ENCODE measurements around the gene TLCD3B.
"Not testable (repeated sequence)": the region's sequence is repeated elsewhere in the genome, so short reads cannot be mapped to it uniquely, and the experiment has no call there.

Gene TLCD3B

GRCh38 chr16:30060836-30061554, 29.9 kb upstream of the TLCD3B start:
- DNase-seq (ENCODE audit: low spot score) = no peak

GRCh38 chr16:30060346-30060745, 29.3 kb upstream of the TLCD3B start:
- DNase-seq (ENCODE audit: low spot score) = no peak

DNA sequence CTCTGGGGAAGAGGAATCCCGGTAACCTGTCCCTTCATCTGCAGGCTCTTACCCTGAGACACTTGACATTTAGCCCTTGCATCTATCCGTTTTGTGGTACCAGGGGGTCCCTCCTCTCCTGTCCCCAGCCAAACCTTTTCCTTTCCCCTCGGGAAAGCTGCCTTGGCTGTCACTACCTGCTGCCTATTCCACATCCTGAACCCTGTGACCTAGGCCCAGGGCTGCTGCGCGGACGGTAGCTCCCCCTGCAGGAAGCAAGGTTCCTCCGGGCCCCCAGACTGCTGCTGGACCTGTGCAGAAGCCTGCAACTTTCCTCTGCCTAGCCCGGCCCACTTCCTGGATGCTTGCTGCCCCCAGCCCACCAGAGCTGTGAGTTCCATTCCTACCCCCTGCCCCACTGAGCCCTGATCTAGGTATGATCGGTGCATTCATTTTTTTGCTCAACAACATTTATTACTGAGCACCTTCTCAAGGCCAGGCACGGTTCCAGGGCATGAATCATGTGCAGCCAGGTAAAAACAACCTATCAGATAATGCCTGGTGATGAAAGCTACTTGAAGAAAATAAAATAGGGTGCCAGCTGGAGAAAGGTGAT, 24.0 kb upstream of the TLCD3B start:
- peak; percentile 37 for DNase-seq (ENCODE audit: low spot score)

GRCh38 chr16:30054451-30054850, 23.4 kb upstream of the TLCD3B start:
- no peak for DNase-seq (ENCODE audit: low spot score)

DNA sequence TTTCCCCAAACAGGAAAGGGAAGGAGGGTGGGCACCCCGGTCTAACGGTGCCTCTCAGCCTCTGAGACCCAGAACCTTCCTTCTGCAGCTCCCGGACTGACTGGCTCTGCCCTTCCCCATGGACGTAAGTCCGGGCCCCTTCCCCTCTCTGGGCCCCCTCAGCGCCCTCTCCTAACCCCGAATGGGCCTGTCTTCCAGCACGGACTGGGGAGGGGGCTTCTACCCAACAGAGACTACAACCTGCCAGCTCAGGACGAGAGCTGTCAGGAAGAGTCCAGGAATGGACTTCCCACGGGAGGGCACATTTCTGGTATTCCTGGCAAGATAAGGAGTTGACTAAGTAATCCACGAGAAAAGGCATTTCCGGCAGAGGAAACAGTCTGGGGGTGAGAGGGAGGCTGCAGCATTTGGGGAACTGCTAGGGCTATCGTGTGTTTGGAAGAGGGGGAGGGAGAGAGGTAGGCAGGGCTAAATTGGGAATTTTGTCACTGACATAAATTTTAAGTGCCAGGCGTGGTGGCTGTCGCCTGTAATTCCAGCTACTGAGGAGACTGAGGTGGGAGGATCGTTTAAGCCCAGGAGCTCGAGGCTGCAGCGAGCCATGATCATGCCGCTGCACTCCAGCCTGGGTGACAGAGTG, 22.4 kb upstream of the TLCD3B start:
- no peak for DNase-seq (ENCODE audit: low spot score)

DNA sequence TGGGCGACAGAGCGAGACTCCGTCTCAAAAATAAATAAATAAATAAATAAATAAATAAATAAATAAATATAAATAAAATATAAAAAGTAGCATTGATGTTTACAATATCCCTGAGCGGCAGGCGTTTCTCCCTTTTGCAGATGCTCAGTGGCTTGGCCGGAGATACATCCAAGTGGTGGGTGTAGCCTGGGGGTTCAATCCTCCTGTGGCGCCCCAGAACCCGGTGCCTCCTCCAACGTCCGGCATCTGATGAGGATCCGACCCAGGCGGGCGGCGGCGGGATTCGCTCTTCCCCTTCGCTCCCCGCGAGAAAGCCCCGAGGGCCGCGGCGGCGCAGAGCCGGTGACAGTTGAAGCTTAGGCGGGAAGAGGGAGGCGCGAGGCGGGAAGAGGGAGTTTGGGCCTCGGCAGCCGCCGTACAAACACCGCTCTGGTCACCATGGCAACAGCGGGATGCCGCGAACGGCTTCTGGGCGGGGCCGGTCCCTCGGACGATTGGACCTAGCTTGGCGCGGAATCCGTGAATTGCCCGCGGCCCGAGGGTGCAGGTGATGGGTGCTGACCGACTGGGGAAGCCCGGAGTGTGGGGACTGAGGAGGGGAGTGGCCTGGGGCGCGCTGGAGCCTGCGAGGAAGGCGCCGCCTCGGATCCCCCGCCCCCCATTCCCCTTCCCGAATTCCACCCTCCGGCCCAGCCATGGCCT, 21.8 kb upstream of the TLCD3B start:
- DNase-seq (ENCODE audit: low spot score) = peak; percentile 84

DNA sequence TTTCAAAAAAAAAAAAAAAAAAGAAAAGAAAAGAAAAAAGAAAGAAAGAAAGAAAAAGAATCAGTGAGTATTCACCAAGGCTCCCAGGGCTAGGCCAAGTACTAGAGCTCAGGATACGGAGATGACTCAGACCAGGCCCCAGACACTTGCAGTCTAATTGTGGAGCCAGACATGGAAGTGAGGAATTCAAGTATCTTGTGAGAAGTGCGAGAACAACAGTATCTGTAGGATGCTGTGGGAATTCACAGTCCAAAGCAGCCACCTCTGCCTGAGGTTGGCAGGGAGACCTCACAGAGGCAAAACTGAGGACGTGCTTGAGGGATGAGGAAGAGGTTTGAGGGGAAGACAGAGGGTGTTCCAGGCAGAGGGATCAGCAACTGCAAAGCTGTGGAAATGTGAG, 20.4 kb upstream of the TLCD3B start:
- DNase-seq (ENCODE audit: low spot score) = no peak

DNA sequence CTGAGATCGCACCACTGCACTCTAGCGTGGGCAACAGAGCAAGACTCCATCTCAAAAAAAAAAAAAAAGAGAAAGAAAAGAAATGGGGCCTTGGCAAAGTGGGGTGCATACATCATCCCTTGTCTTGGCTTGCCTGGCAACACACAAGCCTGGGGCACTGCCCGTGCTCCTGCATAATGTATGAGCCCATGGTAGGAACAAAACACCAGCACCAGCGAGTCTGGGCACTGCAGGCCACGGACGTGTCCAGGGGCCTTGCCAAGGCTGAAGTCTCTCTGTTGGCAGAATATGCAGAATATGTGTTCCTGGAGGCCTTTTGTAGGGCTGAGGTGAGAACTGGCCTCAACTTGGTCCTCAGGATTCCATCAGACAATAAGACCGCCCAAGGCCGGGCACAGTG, 18.8 kb upstream of the TLCD3B start:
- DNase-seq (ENCODE audit: low spot score) = no peak

GRCh38 chr16:30046588-30046987, 15.5 kb upstream of the TLCD3B start:
- no peak for DNase-seq (ENCODE audit: low spot score)

GRCh38 chr16:30046178-30046577, 15.1 kb upstream of the TLCD3B start:
- DNase-seq (ENCODE audit: low spot score) = no peak

DNA sequence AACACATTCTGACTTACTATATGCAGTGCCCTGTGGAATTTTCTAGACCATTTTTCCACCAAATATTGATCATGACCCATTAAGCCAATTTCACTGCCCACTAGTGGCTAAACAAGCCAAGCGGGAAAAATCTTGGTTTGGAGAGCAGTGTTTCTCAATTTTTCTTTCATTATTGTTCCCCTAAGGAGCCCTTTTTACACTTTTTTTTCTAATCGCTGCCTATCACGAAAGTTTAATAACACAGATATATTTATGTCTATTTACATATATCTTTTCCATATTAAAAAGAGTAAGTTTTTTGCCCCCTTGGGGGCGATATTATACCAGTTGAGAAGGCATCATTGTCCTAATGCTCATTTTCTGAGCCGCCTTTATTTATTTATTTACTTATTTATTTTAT, 10.8 kb upstream of the TLCD3B start:
- peak; percentile 40 for DNase-seq (ENCODE audit: low spot score)

DNA sequence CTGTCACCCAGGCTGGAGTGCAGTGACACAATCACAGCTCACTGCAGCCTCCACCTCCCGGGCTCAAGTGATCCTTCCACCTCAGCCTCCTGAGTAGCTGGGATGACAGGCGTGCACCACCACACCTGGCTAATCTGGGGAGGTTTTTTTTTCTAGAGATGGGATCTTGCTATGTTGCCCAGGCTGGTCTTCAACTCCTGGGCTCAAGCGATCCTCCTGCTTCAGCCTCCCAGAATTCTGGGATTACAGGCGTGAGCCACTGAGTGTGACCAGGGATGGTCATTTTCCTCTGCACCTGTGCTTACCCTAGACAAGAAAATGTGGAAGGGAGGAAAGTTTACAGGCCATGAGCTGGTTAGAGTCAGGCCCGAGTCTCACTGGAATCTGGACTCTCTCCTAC, 9.6 kb upstream of the TLCD3B start:
- DNase-seq (ENCODE audit: low spot score) = not testable (repeated sequence)

DNA sequence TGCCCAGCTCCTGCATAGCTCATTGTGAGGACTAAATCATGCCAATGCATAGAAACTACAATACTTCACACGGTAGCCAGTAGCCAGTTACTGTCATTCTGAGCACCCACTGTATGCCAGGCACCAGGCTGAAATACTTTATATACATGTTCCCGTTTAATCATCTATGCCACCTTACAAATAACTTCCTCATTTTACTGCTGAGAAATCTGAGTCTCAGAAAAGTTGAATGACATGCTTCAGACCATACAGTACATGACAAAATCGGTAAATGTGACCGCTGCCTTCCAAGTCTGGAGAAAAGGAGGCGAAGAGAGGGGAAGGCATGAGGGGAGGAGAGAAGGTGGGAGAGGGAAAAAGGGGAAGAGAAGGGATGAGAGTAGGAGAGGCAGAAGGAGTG, 9.2 kb upstream of the TLCD3B start:
- no peak for DNase-seq (ENCODE audit: low spot score)

- DNase-seq (ENCODE audit: low spot score) = no peak
Observed at GRCh38 chr16:30033270-30033669, 2.2 kb upstream of the TLCD3B start.

GRCh38 chr16:30032083-30032819, 1.2 kb upstream of the TLCD3B start:
- peak; percentile 77 for DNase-seq (ENCODE audit: low spot score)

GRCh38 chr16:30031477-30031918, 427 bp upstream of the TLCD3B start:
- DNase-seq (ENCODE audit: low spot score) = no peak

DNA sequence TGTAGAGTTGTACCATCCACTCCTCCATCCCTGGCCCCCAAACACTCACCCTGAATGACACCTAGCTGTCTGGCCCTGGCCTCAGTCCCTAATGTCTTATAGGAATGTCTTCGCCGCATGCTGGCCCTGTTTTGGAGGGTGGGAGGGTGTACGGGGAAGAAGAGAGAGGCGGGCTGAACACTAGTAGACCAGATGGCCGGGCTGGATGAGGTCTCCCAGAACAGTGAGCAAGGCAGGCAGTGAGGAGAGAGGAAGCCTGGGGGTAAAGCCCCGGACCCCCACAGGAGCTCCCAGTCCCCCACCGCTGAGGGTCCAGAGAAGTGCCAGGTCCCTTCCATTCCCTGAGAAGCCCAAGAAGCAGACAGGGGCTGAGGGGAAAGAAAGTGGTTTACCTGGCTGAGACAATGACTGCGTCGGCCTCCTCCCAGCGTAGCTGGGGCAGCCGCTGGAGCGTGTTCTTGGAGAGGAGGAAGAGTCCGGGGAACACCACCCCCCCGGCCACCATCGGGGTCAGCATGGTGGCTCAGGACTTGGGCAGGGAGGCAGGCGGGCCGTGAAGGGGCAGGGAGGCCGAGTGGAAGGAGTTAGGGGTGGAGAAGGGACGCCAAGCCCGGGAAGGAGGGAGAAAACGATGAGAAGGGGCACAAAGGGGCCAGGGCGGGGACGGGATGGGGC, 923 bp downstream of the TLCD3B start:
- no peak for DNase-seq (ENCODE audit: low spot score)

DNA sequence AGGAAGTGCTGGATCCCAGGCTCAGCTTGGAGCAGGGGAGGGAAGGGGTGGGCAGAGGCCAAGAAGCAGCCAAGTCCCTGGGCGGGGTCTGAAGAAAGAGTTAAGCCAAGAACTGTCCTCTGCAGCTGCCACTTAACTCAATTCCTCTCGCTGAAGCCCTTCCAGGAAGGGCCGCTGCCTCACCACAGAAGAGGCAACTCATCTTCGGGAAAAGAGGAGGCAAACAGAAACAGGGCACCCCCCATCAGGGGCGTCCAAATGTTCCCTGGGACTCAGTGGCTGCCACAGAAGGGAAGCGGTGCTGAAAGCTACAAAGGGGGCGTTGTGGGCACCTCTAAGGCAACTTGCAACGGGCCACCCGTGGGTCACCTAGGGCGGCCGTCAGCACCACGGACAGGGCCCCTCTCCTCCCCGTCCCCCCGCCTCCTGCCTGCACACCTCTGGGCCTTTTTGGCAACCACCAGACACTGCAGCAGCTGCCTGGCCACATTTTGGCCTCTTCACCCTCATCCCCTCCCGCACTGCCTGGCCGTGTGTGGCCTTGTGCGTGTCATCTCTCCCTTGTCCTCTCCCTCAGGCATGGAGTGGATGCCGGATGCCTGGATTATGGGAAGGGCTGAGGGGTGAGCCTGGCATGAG, 2.5 kb downstream of the TLCD3B start:
- DNase-seq (ENCODE audit: low spot score) = no peak

DNA sequence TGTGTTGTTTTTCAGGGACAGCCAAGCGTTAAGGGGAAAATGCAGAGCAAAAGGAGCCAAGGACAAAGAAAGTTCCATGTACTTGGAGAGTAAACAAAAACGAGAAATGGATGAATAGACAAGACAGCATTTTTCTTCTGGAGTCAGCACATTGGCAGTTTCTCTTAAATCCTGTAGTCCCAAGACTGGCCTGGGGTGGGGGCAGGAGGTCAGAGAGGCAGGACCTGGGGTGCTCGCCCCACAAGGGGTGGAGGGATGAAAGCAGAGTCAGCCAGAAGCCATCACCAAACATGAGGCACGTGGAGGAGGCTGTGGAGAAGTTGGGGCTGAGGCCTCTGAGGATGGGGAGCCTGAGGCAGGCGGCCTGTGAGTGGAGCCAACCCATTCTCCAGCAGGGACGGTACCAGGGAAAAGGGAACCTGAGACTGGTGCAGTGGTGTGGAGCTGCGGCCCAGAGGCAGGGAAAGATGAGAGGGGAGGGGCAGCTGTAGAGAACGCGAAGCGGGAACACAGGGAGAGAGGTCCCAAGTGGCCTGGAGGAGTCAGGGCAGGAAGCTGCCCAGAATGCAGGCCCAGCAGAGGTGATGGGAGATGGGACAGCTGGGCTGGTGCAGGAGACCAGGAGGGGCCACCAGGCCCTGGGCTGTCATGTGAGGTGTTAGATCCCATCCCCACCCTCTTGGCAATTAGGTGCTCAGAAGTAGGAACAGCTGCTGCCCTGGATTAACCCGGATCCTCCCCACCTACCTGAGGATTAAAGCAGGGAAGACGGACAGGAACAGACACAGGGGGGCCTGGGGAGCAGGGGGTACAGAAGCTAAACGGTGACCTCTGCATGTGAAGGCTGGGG, 3.3 kb downstream of the TLCD3B start:
- DNase-seq (ENCODE audit: low spot score) = no peak

GRCh38 chr16:30026449-30026848, 4.6 kb downstream of the TLCD3B start:
- DNase-seq (ENCODE audit: low spot score) = no peak

All from hematopoietic multipotent progenitor cell treated with erythropoietin and hydrocortisone succinate and interleukin-3 and kit ligand, for 17 days (in vitro differentiated cells).